ENCODE results near the gene NPFFR2.
"Not testable (repeated sequence)": the region's sequence is repeated elsewhere in the genome, so short reads cannot be mapped to it uniquely, and the experiment has no call there.

Gene NPFFR2

DNA sequence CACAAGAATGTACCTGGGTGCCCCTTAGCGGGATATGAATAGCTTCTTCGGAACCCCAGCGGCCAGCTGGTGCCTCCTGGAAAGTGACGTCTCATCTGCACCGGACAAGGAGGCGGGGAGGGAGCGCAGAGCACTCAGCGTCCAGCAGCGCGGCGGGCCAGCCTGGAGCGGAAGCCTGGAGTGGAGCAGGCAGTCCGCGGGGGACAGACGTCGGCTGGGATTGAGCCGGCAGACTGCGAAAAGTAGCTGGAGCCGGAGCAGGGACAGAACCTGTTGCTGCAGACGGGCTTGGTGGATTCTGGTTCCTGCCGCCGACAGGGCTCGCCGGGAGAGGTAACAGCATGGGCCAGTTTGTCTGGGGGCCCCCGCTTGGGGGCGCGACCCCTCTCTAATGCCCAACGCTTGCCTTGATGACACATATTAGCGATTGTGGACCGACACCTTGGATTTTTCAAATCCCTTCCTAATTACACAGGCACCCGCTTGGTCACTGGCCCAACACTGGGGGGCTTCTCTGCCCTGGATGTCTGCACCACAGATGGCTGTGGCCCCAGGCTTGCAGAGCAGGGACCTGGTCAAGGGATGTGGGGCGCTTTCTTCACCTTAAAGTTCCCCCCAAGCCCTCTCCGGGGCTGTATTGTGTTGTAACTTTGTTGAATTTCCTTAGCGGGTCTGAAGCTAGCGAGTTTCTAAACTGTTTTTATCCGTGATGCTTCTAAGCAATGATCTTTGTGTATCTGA, at the start of gene NPFFR2:
Gene NPFFR2 (plus strand): TSS at position 133 of the 741 bp plus-strand sequence. CDS start 96,592 bp downstream, outside the sequence.
- no peak for DNase-seq

DNA sequence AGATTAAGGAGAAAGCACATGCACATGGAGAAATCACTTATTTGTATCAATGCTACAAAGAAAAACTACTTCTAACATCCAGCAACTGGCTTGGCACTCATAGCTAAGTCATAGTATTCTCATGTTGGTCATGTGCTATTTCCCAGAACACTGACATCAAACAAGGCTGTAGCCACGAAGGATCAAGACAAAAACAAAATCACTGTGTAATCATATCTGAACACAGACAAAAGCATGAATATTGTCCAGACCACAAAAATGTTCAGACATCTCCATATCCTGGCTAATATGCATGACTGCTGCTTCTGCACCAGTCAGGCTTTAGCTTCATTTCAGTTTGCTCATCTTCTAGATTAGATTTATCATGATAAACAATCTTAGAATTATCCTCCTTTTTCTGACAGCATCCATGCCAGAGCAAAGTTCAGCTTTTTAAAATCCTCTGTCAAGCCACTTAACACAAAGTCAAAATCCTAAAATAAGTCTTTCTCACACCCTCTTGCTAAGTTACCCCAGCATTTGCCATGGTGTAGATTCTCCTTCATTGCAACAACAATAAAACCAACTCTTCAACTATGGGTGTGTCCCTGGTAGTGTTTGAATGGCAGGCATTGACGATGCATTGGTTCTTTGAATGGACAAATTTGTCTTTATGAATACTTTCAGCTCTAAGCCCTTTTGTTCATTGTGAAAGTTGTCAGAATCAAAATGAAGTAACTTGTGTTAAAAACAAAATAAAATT, 39.1 kb upstream of the NPFFR2 start:
- no peak for DNase-seq

DNA sequence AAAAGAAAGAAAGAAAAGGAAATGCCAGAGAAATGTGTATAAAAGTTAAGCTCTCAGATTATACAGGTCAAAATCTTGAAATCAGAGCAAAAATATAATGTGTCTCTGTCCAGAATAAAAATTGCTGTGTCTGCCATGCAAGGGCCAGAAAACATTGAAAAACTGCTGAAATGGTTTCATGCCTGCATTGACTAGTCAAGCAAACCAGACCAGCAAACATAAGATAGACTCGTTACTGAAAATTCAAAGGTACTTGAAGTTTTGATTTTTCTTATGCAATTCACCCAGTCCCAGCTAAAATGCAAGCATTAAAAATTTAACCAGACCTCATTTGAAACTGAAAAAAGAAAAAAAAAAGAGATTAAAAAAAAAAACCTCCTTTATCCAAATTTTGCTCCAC, 37.2 kb upstream of the NPFFR2 start:
- no peak for DNase-seq

DNA sequence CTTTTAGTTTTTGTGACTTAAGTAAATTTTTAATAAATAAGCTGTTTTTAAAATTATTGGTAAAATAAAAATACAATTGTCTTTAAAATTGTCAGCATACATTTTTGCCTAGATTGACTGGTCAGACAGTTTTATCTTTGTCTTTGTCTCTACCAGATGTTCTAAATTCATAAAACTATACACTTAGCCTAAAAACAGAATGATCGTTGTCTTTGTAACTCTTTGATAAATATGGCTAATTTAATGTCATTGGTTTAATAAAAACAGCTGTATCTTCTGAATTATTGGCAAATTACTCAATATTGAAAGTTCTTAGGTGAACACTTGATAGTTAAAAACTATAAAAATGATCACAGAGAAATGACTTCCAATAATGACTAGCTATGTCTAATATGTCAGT, 36.5 kb upstream of the NPFFR2 start:
- DNase-seq = no peak

DNA sequence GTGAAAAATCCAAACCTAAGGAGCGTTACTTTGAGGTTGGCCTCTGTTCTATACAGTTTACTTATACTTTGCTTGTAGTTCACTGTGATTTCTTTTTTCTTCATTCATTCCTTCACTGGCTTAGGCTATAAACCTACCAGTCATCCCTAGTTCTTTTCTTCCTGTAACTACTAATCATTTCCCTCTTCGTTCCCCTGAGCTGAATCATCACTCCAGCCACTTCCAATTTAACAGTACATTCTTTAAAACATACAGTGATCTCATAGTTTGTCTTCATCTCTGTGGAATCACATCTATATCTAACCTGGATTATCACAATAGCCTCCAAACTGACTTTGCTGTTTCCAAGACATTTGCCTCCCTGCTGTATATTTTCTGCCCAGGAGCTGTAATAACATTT, 25.2 kb upstream of the NPFFR2 start:
- no peak for DNase-seq

DNA sequence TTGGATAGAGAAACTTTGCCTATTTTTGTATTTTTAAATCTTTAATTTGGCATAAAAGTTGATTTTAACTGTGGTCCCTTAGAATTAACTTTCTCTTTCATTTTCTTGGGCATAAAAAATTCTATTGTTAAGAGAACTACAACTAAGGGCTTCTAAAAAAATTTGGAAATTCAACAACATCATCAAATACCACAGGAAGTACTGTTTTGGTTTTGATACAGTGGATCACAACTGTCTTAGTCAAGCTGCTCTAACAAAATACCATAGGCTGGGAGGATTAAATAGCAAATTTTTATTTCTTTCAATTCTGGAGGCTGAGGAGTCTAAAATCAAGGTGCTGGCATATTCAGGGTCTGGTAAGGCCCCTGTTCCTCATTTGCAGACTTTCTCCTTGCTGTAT, 19.9 kb upstream of the NPFFR2 start:
- no peak for DNase-seq

DNA sequence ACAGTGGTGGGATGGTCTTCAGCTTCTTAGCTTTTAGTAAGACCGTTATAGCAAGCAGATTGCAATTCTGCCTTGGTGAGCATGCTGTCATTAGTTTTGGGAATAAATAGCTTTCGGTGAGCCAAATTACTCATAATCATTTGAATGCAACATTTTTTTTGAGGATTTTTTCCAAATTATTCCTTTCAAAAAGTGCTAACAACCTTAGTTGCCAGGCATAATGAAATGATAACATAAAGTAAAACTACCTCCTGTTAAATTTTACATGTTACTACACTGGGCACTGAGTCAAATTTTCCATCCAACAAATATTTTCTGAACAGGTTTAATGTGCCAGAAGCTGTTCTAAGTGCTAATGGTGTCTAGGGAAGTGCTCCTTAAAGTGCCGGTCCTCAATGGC, 15.8 kb upstream of the NPFFR2 start:
- no peak for DNase-seq

DNA sequence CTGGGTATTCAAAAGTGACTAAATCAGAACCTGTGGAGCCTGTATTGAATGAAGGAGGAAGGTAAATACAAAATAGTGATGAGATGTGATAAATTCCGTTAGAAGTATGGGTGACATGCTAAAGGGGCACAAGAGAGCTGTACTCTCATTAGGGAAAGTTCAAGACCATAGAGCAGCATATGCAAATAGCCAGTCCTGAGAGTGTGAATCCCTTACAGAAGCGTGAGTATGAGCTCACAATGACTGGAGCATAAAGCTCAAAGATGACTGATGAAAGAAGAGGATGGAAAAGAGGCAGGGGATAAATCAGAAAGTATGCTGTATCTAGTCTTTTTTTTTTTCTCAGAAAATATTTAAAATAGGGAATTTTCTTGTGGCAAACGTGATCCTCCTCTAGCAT, 12.1 kb upstream of the NPFFR2 start:
- DNase-seq = no peak

DNA sequence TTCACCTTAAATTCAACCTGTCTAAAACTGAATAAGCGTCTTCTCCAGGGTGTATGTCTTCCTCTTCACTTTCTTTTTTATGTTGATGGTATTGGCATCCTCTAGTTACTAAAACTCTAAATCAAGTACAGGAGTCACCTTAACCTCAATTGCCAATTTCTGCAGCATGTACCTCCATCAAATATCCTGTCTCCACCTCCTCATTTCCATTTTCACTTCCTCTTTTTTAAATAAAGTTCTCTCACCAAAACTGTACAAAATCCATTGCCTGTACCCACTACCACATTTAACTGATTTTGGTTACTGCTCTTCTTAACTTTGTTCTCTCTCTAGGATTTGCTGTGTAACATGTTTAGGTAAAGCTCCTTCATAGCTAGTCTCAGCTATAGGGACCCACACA, 9.2 kb upstream of the NPFFR2 start:
- DNase-seq = no peak

DNA sequence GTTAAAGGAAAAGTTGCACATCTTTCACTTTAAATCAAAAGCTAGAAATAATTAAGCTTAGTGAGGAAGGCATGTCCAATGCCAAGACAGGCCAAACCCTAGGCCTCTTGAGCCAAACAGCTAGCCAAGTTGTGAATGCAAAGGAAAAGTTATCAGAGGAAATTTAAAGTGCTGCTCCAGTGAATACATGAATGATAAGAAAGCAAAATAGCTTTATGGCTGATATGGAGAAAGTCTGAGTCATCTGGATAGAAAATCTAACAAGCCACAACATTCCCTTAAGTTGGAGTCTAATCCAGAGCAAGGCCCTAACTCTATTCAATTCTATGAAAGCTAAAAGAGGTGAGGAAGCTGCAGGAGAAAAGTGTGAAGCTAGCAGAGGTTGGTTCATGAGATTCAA, 23.8 kb downstream of the NPFFR2 start:
- no peak for DNase-seq

DNA sequence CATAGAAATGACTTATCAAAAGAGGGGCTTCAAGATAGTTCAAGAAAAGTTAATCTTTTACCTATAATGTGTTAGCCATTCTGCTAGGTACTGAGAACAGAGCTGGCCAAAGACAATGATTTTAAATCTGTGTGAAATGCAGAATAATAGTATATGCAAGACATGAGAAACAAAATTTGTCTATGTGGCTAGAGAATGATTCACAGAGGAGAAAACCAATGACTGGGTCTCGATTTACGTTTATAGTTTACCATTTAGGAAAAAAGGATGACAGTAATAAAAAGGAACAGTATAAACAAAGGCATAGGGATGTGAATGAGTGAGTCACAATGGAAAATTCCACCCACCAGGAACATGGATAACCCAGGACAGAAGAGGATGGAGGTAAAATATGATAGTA, 31.9 kb downstream of the NPFFR2 start:
- DNase-seq = no peak

DNA sequence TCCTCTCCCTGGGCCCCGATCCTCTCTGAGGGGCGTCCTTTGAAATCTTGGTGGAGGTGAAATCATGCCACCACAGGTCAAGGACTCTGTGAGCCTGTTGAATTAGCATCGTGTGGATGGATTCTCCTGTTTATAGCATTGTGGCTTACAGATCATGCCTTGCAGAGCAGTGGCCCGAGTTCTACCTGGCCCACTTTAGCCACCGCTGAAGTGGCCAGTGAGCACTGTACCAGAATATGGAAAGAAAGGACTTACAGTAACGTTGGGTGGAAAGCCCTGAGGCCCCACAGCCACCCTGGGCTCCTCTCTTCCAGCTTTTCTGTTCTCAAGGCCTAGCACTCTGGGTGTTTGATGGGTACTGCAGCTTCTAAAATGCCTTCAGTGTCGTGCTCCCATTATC, 35.3 kb downstream of the NPFFR2 start:
- DNase-seq = no peak

DNA sequence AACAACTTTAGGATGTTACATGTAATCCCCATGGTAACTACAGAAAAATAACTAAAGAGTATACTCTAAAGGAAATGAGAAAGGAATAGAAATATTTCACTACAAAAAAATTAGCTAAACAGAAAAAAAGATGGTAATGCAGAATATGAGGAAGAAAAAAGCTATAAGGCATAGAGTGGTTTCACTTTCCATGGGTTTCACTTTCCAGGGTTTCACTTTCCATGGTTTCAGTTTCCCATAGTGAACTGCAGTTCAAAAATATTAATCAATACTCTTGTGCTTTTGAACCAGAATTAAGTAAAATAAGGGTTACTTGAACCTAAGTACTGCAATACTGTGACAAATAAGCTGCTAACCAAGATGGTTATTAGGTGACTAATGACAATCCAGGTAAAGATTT, 42.0 kb downstream of the NPFFR2 start:
- DNase-seq = no peak

DNA sequence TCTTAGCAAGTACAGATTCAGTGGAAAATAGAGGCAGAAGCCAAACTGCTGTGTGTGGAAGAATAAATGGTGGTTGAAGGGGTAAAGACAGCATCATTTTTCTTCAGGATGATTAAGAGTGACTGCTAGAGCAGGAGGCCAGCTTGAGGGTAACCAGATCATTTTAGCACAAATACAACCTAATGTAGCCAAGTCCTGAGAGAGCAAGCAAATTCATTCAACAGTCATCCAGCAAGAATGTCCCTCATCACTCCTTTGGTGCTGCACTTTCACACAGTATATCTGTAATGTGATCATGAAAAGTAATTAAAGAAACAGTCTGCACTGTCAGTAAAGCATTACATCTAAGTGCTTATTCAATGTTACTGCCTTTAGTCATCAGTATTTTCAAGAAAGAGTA, 44.8 kb downstream of the NPFFR2 start:
- DNase-seq = no peak

DNA sequence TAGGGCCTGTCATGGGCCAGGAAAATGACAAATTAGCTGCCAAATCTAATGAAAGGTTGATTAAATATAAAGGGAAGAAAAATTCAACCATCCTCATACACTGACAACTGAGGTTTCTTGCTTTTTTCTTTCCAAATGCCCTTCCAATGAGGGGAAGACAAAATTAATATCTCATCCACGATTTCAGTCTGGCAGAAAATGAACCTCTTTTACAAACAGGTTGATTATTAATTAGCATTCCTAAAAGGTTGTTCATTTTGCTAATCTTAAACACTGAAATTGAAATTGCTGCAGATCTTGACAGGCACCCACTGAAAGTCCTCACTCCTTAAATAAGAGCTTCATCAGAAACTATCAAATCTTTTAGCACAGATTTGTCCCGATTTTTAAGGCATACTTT, 45.5 kb downstream of the NPFFR2 start:
- no peak for DNase-seq

DNA sequence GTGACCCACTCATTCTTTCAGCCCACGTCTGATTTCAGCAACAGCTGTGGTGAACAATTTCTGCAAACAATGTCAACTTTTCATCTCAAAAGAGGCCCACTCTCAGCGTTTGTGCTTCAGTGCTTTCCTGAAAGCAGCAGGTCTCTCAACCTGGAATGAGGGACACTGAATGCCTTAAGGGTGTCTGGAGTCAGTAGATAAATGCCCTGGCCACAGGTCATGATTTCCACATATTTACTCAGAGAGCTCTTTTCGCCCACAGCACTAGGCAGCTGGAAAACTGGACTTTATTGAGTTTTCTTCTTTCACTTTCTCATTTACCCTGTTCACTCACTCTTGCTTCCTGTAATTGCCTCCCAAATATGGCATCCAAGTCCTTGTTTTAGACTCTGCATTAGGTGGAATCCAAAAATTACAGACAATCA, 52.8 kb downstream of the NPFFR2 start:
- DNase-seq = no peak

DNA sequence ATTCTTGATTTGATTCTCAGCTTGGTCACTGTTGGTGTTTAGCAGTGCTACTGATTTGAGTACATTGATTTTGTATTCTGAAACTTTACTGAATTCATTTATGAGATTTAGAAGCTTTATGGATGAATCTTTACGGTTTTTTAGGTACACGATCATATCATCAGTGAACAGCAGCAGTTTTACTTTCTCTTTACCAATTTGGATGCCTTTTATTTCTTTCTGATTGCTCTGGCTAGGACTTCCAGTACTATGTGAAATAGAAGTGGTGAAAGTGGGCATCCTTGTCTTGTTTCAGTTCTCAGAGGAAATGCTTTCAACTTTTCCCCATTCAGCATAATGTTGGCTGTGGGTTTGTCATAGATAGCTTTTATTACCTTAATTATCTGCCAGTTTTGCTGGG, 58.8 kb downstream of the NPFFR2 start:
- not testable (repeated sequence) for DNase-seq

DNA sequence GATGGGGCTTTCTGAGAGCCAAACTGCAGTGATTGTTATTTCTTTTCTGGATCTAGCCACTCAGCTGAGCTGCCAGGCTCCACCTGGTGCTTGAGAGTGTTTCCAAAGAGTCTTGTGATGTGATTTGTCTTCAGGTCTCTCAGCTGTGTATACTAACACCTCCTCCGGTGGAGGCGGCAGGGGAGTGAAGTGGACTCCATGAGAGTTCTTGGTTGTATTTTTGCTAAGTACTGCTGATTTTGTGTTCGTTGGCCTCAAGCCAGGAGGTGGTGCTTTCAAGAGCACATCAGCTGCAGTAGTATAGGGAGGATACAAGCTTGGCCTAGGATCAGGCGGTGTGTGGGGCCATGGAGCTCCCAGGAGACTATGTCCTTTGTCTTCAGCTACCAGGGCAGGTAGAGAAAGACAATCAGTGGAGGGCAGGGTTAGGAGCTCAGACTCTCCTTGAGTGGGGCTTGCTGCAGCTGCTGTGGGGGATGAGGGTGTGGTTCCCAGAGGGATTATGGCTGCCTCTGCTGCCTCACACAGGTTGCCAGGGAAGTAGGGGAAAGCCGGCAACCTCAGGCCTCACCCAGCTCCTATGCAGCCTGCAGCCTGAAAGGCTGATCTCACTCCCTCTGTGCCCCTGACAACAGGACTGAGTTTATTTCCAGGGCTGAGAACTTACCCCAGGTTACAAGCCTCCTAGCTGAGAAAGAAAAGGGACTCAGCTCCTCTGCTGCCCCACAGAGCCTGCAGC, 62.4 kb downstream of the NPFFR2 start:
- DNase-seq = no peak

DNA sequence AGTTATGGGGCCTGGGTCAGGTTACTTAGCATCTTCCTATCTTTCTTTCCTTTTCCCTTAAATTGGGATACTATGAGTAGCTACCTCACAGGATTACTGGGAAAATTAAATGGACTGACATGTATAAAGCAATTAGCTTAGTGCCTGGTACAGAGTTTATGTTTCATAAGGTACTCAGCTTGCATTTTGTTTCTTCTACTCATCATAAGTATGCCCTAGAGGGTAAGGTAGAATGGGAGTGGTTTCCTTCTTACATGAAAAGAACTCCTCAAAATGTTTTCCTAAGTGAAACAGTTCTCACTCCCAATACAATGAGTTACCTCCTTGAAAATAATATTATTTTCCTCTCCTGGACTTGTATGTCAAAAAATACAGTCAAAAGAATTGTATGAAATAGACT, 75.7 kb downstream of the NPFFR2 start:
- no peak for DNase-seq

DNA sequence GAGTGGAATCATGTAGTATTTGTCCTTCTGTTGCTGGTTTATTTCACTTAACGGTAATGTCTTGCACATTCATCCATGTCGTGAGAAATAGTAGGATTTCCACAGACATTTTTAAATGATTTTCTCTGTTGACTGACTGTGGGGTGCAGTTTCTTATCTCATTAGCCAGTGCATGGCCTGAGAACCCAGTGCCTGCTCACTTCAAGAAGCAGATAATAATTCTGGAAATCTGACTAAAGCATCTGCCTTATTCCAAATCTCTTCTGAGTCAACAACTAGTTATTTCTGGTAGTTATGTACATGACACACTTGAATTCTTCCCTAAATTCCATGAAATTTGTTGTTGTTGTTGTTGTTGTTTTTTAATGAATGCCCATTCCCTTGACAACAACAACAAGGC, 77.6 kb downstream of the NPFFR2 start:
- DNase-seq = no peak

DNA sequence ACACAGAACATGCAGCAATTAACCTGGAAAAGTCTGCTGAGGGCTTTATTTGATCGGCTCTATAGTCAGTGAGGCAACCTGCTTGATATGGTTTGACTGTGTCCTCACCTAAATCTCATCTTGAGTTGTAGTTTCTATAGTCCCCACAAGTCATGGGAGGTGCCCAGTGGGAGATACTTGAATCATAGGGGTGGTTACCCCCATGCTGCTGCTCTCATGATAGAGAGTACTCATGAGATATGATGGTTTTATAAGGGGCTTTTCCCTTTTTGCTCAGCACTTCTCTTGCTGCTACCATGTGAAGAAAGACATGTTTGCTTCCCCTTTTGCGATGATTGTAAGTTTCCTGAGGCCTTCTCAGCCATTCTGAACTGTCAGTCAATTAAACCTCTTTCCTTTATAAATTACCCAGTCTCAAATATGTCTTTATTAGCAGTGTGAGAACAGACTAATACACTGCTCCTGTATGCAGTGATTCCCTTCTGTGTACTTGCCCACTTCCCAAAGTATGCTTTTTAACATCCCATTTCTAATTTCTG, 78.2 kb downstream of the NPFFR2 start:
- DNase-seq = no peak

DNA sequence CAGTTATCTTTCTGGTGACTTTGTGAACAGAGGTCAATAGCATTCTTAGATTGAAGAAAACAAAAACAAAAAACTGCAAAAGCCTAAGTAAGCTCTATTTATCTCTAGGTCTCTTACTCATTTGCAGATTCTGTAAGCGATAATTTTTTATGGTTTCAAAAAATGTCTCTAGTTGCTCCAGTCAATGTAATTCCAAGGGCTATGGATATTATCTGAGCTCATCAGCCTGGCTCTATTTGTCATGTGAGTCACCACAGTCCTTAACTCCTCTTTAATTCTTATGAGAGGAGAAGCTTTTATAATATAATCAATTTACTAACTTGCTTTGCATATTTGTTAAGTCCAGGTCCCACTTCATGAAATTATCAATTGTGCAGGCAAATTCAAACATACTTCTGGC, 79.1 kb downstream of the NPFFR2 start:
- no peak for DNase-seq

DNA sequence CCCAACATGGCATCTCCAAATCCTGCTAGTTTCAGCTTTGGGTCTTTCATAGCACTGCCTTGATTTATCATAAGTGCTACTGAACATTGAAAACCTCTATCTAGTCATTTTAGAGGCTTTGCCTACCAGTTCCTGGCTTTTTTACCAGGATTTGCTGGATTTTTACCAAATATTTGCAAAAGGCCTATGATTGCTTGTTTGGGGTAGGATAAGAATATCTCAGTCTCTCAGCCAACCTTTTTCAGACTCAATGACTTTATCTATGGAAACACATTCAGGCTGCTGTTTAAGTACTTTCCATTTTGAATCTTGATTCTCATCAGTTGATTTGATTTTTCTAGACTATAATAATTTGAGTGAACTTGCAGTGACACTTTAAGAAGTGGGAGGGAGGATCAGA, 80.1 kb downstream of the NPFFR2 start:
- no peak for DNase-seq
